Naive thymus-derived CD4-positive, alpha-beta T cell (primary cell): ENCODE measurements around the gene NBL1. TPM values are rescaled to one million over a fixed set of nuclear protein-coding genes. Genes with fewer than 3 reads are reported as not detected.
A peak's percentile ranks its signal among the peaks of the same experiment; 100 is the strongest.

Experiments
- ATAC-seq: fragments of 150-1000 bp; cut with Tn5 transposase; 2 replicates; pipeline ENCODE4 v1.10.0; 2021; ENCODE audit warnings: mild to moderate bottlenecking, moderate library complexity
- CTCF ChIA-PET: fragments of 350-600 bp; sonication (Branson Sonifier 250); formaldehyde crosslinking; loops from one replicate; lab custom pipeline; 2021; ENCODE audit warnings: antibody characterized with exemption; lab: Charles Lee
- POLR2A ChIA-PET: fragments of 350-600 bp; sonication (Branson Sonifier 250); formaldehyde crosslinking; loops from one replicate; lab custom pipeline; 2021; ENCODE audit warnings: antibody characterized with exemption, inconsistent platforms; lab: Charles Lee
- DNase-seq, 9 donors: peaks; one replicate each; pipeline versions ENCODE4 v3.0.0 to v3.0.0-alpha.2; 2020 to 2022; ENCODE audit warnings: mixed read lengths in 1 of 9
- H3K27ac ChIP-seq: one replicate; pipeline ENCODE4 v1.7.0; 2013; ENCODE audit warnings: mild to moderate bottlenecking, low read depth, low read length, moderate library complexity
- H3K27me3 ChIP-seq, 2 donors: one replicate each; pipeline ENCODE4 v1.7.0; 2013; ENCODE audit warnings: low read length in 2 of 2, mild to moderate bottlenecking in 2 of 2, moderate library complexity in 2 of 2; ENCODE audit not compliant: control insufficient read depth in 2 of 2, insufficient read depth in 2 of 2
- H3K36me3 ChIP-seq, 3 experiments: 1 replicate in 2 of 3; 2 replicates in 1 of 3; pipeline ENCODE4 v1.7.0; 2013; ENCODE audit warnings: low read length in 3 of 3, mild to moderate bottlenecking in 3 of 3, moderate library complexity in 1 of 3; ENCODE audit not compliant: insufficient read depth in 3 of 3, control insufficient read depth in 2 of 3
- H3K4me1 ChIP-seq, 2 donors: one replicate each; pipeline ENCODE4 v1.7.0; 2013; ENCODE audit warnings: low read length in 2 of 2, mild to moderate bottlenecking in 2 of 2, moderate library complexity in 1 of 2; ENCODE audit not compliant: control insufficient read depth in 2 of 2, insufficient read depth in 2 of 2
- H3K4me3 ChIP-seq: 2 replicates; pipeline ENCODE4 v1.7.0; 2013; ENCODE audit warnings: mild to moderate bottlenecking, low read length
- H3K9me3 ChIP-seq, 3 experiments: 1 replicate in 2 of 3; 2 replicates in 1 of 3; pipeline ENCODE4 v1.7.0; 2013; ENCODE audit warnings: low read length in 3 of 3; ENCODE audit not compliant: control insufficient read depth in 2 of 3
- H3K27ac Mint-ChIP-seq, 9 donors: one replicate each; pipeline ENCODE4 v1.8.0; 2020 to 2022; ENCODE audit warnings: mixed read lengths in 9 of 9, mild to moderate bottlenecking in 8 of 9, moderate library complexity in 5 of 9, inconsistent platforms in 2 of 9
- H3K27me3 Mint-ChIP-seq, 5 donors: one replicate each; pipeline ENCODE4 v1.8.0; 2021 to 2022; ENCODE audit warnings: mixed read lengths in 5 of 5, mild to moderate bottlenecking in 1 of 5
- H3K36me3 Mint-ChIP-seq, 5 donors: one replicate each; pipeline ENCODE4 v1.8.0; 2020 to 2022; ENCODE audit warnings: mixed read lengths in 5 of 5, mild to moderate bottlenecking in 3 of 5, inconsistent platforms in 1 of 5
- H3K4me1 Mint-ChIP-seq, 7 donors: one replicate each; pipeline ENCODE4 v1.8.0; 2020 to 2022; ENCODE audit warnings: mixed read lengths in 7 of 7, mild to moderate bottlenecking in 3 of 7, inconsistent platforms in 1 of 7
- H3K4me3 Mint-ChIP-seq, 10 donors: one replicate each; pipeline ENCODE4 v1.8.0; 2020 to 2022; ENCODE audit warnings: mild to moderate bottlenecking in 10 of 10, mixed read lengths in 10 of 10, moderate library complexity in 6 of 10, inconsistent platforms in 2 of 10
- H3K9me3 Mint-ChIP-seq, 11 donors: one replicate each; pipeline ENCODE4 v1.8.0; 2020 to 2022; ENCODE audit warnings: mixed read lengths in 11 of 11, mild to moderate bottlenecking in 4 of 11, inconsistent platforms in 1 of 11, moderate library complexity in 1 of 11
- intact Hi-C, 2 donors: fragments of 100-400 bp; cut with micrococcal nuclease; formaldehyde crosslinking; loops; one replicate each; pipeline ENCODE4 v1.15.1; 2023
- polyA plus RNA-seq, 2 donors: library from polyadenylated mRNA; unstranded; fragments of 300-500 nt; fragmentation: Illumina TruSeq; gene quantifications; one replicate each; pipeline ENCODE4 v1.2.3, GENCODE V29; 2021
- total RNA-seq, 6 experiments: library from RNA in 5 of 6; stranded (reverse) in 5 of 6; gene quantifications; 1 replicate in 5 of 6; 2 replicates in 1 of 6; pipeline ENCODE4 v1.2.3 and lab custom pipeline; 2021 to 2026

NBL1 gene
- total and polyA plus RNA-seq, 7 experiments from 2014 or later: 2.5 to 36.1 (median 22.6) TPM

DNA sequence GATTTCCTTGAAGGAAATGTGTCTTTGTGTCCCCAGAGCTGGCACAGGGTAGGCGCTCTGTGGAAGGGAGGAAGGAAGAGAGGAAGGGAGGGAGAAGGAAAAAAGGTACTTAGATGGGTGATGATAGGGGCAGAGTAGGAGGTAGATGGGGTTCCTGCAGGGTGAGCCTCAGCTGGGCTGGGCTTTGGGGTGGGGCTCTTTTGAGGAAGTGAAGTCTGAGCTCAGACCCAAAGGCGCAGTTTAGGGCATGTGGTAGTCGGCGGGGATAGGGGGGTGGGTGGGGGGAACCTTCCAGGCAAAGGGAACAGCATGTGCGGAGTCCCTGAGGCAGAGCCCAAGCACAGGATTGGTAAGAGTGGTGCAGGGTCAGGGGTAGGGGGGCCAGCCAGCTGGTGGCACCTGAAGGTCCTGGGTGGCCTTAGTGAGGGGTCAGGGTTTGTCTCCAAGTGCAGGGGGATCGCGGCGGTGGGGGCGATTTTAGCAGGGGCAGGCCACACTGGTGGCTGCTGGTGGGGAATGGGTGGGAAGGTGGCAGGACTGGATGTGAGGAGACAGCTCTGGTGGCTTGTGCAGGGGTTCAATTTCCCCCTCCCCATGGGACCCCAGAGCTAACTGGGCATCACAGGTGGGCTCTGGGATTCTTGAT is 12.1 kb downstream of the NBL1 start:
- ChIA-PET CTCF (interaction anchor here (0.6 to 0.8 kb wide), 2 partner anchors 279 to 483 kb away, joined by 3 read pairs; no protein-coding TSS in a partner anchor), POLR2A (interaction anchor here (0.8 kb wide), 1 partner anchor 250 kb away, joined by 3 read pairs; no protein-coding TSS in a partner anchor)
- Mint-ChIP-seq H3K4me1 (peaks cover 4 to 20% (median 7%) of the 10 kb centered on the region in 7 donors), H3K27me3 (no peaks in the 10 kb centered on the region), H3K4me3 (no peak overlapping the region), H3K36me3 (peaks cover 0 to 5% (median 0%) of the 10 kb centered on the region in 5 donors), H3K27ac (no peak overlapping the region), H3K9me3 (no peaks in the 10 kb centered on the region)
- Histone ChIP-seq H3K27me3 (no peaks in the 10 kb centered on the region), H3K4me1 (peaks cover 0 to 3% of the 10 kb centered on the region in 2 donors), H3K9me3 (no peaks in the 10 kb centered on the region), H3K4me3 (no peak overlapping the region), H3K27ac (no peak overlapping the region), H3K36me3 (no peaks in the 10 kb centered on the region)
- ATAC-seq (no peak), DNase-seq (no peak)
- intact Hi-C loops: loop anchor here in 1 of 2 donors (10.0 kb wide), 1 partner anchor 471 kb away; no protein-coding TSS in a partner anchor

DNA sequence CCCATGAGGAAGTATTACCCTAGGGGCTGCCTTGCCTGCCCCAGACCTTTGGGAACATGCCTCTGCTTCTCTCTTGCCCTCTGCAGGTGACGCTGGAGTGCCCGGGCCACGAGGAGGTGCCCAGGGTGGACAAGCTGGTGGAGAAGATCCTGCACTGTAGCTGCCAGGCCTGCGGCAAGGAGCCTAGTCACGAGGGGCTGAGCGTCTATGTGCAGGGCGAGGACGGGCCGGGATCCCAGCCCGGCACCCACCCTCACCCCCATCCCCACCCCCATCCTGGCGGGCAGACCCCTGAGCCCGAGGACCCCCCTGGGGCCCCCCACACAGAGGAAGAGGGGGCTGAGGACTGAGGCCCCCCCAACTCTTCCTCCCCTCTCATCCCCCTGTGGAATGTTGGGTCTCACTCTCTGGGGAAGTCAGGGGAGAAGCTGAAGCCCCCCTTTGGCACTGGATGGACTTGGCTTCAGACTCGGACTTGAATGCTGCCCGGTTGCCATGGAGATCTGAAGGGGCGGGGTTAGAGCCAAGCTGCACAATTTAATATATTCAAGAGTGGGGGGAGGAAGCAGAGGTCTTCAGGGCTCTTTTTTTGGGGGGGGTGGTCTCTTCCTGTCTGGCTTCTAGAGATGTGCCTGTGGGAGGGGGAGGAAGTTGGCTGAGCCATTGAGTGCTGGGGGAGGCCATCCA is 12.8 kb downstream of the NBL1 start:
- intact Hi-C loops: loop anchor here in 1 of 2 donors (10.0 kb wide), 1 partner anchor 472 kb away; no protein-coding TSS in a partner anchor
- Mint-ChIP-seq H3K27ac (no peak overlapping the region), H3K4me1 (peaks cover 4 to 23% (median 10%) of the 10 kb centered on the region in 7 donors)

DNA sequence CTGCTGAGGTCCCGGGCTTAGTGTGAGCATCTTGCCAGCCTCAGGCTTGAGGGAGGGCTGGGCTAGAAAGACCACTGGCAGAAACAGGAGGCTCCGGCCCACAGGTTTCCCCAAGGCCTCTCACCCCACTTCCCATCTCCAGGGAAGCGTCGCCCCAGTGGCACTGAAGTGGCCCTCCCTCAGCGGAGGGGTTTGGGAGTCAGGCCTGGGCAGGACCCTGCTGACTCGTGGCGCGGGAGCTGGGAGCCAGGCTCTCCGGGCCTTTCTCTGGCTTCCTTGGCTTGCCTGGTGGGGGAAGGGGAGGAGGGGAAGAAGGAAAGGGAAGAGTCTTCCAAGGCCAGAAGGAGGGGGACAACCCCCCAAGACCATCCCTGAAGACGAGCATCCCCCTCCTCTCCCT is 13.4 kb downstream of the NBL1 start:
- no peak for ATAC-seq
- peaks cover 0 to 2% (median 0%) of the 10 kb centered on the region in 5 donors for H3K27me3 Mint-ChIP-seq
- peaks cover 0 to 5% (median 0%) of the 10 kb centered on the region in 5 donors for H3K36me3 Mint-ChIP-seq
- no peaks in the 10 kb centered on the region for H3K9me3 Mint-ChIP-seq
- no peak overlapping the region for H3K4me3 Mint-ChIP-seq
- H3K4me3 ChIP-seq: no peak overlapping the region
- H3K27me3 ChIP-seq: no peaks in the 10 kb centered on the region
- no peak overlapping the region for H3K27ac Mint-ChIP-seq
- no peaks in the 10 kb centered on the region for H3K9me3 ChIP-seq
- POLR2A ChIA-PET: no interaction called here
- no peak overlapping the region for H3K27ac ChIP-seq
- H3K4me1 Mint-ChIP-seq: peaks cover 4 to 23% (median 13%) of the 10 kb centered on the region in 7 donors
- intact Hi-C loops: loop anchor here in 1 of 2 donors (10.0 kb wide), 1 partner anchor 473 kb away; no protein-coding TSS in a partner anchor
- H3K36me3 ChIP-seq: no peaks in the 10 kb centered on the region
- H3K4me1 ChIP-seq: peaks cover 3 to 6% of the 10 kb centered on the region in 2 donors
- no peak for DNase-seq
- CTCF ChIA-PET: interaction anchor here (0.6 kb wide), 1 partner anchor 51 kb away, joined by 3 read pairs; no protein-coding TSS in a partner anchor

More for the DNA sequence above, 12.8 kb downstream of the NBL1 start:
- ATAC-seq (no peak), DNase-seq (no peak)
- ChIA-PET CTCF (interaction anchor here (0.6 to 0.8 kb wide), 2 partner anchors 280 to 484 kb away, joined by 3 read pairs; no protein-coding TSS in a partner anchor), POLR2A (interaction anchor here (0.8 kb wide), 1 partner anchor 250 kb away, joined by 3 read pairs; no protein-coding TSS in a partner anchor)
- Mint-ChIP-seq H3K9me3 (no peaks in the 10 kb centered on the region), H3K36me3 (peaks cover 0 to 5% (median 0%) of the 10 kb centered on the region in 5 donors), H3K27me3 (no peaks in the 10 kb centered on the region), H3K4me3 (no peak overlapping the region)
- H3K9me3 ChIP-seq: no peaks in the 10 kb centered on the region
- no peak overlapping the region for H3K27ac ChIP-seq
- no peaks in the 10 kb centered on the region for H3K27me3 ChIP-seq
- H3K4me3 ChIP-seq: no peak overlapping the region
- H3K4me1 ChIP-seq: peaks cover 3 to 4% of the 10 kb centered on the region in 2 donors
- H3K36me3 ChIP-seq: no peaks in the 10 kb centered on the region

DNA sequence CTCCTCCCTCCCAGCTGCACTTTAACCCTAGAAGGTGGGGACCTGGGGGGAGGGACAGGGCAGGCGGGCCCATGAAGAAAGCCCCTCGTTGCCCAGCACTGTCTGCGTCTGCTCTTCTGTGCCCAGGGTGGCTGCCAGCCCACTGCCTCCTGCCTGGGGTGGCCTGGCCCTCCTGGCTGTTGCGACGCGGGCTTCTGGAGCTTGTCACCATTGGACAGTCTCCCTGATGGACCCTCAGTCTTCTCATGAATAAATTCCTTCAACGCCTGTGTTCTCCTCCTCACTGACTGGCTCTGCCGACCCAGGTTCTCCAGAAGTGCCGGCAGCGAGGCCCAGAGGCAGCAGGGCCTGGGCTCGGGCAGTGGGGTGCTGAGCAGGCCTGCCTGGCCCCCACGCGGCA is 14.1 kb downstream of the NBL1 start:
- Histone ChIP-seq H3K27me3 (no peaks in the 10 kb centered on the region), H3K4me1 (peaks cover 3 to 6% of the 10 kb centered on the region in 2 donors), H3K9me3 (no peaks in the 10 kb centered on the region), H3K4me3 (no peak overlapping the region), H3K27ac (no peak overlapping the region), H3K36me3 (no peaks in the 10 kb centered on the region)
- Mint-ChIP-seq H3K4me1 (peaks cover 7 to 24% (median 17%) of the 10 kb centered on the region in 7 donors), H3K27ac (no peak overlapping the region), H3K4me3 (no peak overlapping the region), H3K9me3 (no peaks in the 10 kb centered on the region), H3K36me3 (peaks cover 0 to 5% (median 0%) of the 10 kb centered on the region in 5 donors), H3K27me3 (peaks cover 0 to 9% (median 3%) of the 10 kb centered on the region in 5 donors)
- no peak for ATAC-seq
- POLR2A ChIA-PET: no interaction called here
- no peak for DNase-seq
- CTCF ChIA-PET: interaction anchor here (0.6 kb wide), 1 partner anchor 50 kb away, joined by 3 read pairs; no protein-coding TSS in a partner anchor
- intact Hi-C loops: loop anchor here in 1 of 2 donors (10.0 kb wide), 1 partner anchor 473 kb away; no protein-coding TSS in a partner anchor

DNA sequence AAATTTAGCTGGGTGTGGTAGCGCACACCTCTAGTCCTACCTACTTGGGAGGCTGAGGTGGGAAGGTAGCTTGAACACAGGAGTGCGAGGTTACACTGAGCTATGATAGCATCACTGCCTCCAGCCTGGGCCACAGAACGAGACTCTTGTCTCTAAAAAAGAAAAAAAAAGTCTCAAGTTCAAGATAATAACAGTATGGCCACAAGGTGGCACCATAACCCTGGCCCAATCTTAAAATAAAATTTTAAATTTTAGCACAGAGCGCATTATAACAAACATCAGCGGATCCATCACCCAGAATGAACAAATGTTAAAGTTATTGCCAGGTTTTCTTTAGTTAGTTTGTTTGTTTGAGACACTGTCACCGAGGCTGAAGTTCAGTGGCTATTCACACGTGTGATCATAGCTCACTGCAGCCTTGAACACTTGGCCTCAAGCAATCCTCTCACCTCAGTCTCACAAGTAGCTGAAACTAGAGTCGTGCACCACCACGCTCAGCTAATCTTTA is 17.7 kb downstream of the NBL1 start:
- peaks cover 0 to 34% (median 28%) of the 10 kb centered on the region in 5 donors for H3K27me3 Mint-ChIP-seq

DNA sequence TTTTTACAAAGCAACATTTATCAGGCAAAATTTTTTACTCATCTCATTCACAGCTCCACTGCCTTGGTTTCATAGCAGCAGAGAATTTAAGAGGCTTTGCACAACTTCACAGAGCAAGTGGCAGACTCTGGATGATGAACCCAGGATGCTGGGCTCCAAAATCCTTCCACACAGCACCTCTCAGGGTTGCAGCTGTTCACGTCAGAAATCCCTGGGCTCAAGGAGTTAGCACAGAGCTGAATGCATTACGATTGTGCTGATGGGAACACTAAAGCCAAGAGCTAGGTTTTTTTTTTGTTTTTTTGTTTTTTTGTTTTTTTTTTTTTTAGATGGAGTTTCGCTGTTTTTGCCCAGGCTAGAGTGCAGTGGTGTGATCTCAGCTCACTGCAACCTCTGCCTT is 18.2 kb downstream of the NBL1 start:
- no peak for DNase-seq
- Histone ChIP-seq H3K4me1 (peaks cover 7 to 15% of the 10 kb centered on the region in 2 donors), H3K36me3 (no peaks in the 10 kb centered on the region), H3K27me3 (no peaks in the 10 kb centered on the region), H3K27ac (no peak overlapping the region), H3K4me3 (no peak overlapping the region), H3K9me3 (no peaks in the 10 kb centered on the region)
- no peaks in the 10 kb centered on the region for H3K9me3 Mint-ChIP-seq
- H3K27ac Mint-ChIP-seq: no peak overlapping the region
- CTCF ChIA-PET: interaction anchor here (0.7 to 3.5 kb wide), 22 partner anchors 9 to 490 kb away, joined by 3 to 101 read pairs (median 4); no protein-coding TSS in a partner anchor
- H3K4me3 Mint-ChIP-seq: peak overlapping the region in 2 of 10 donors; percentile 23 to 26
- intact Hi-C loops: loop anchor here (1.0 to 5.0 kb wide), 2 partner anchors 53 to 220 kb away; partner anchors contain the start of gene OTUD3 (in 1 of the 2)
- H3K27me3 Mint-ChIP-seq: peaks cover 0 to 39% (median 33%) of the 10 kb centered on the region in 5 donors
- peaks cover 15 to 42% (median 30%) of the 10 kb centered on the region in 7 donors for H3K4me1 Mint-ChIP-seq
- peaks cover 0 to 5% (median 0%) of the 10 kb centered on the region in 5 donors for H3K36me3 Mint-ChIP-seq
- no peak for ATAC-seq
- POLR2A ChIA-PET: interaction anchor here (1.1 kb wide), 1 partner anchor 25 kb away, joined by 3 read pairs; no protein-coding TSS in a partner anchor

More for the DNA sequence above, 17.7 kb downstream of the NBL1 start:
- no peaks in the 10 kb centered on the region for H3K9me3 Mint-ChIP-seq
- DNase-seq (peak in 6 of 9 donors; percentile 35 to 66 (median 52)), ATAC-seq (peak; percentile 63)
- peaks cover 7 to 15% of the 10 kb centered on the region in 2 donors for H3K4me1 ChIP-seq
- H3K4me3 Mint-ChIP-seq: peak overlapping the region in 2 of 10 donors; percentile 26 to 47
- H3K27ac Mint-ChIP-seq: no peak overlapping the region
- H3K4me1 Mint-ChIP-seq: peaks cover 12 to 37% (median 26%) of the 10 kb centered on the region in 7 donors
- intact Hi-C loops: loop anchor here (1.0 to 5.0 kb wide), 6 partner anchors 27 to 491 kb away; partner anchors contain the start of gene OTUD3 (in 1 of the 2)
- no peaks in the 10 kb centered on the region for H3K27me3 ChIP-seq
- no peak overlapping the region for H3K27ac ChIP-seq
- no peaks in the 10 kb centered on the region for H3K36me3 ChIP-seq
- POLR2A ChIA-PET: interaction anchor here (0.6 to 1.1 kb wide), 2 partner anchors 25 to 420 kb away, joined by 3 to 4 read pairs; no protein-coding TSS in a partner anchor
- CTCF ChIA-PET: interaction anchor here (0.5 to 3.5 kb wide), 24 partner anchors 8 to 490 kb away, joined by 3 to 101 read pairs (median 4); no protein-coding TSS in a partner anchor
- H3K9me3 ChIP-seq: no peaks in the 10 kb centered on the region
- H3K4me3 ChIP-seq: no peak overlapping the region
- H3K36me3 Mint-ChIP-seq: peaks cover 0 to 5% (median 0%) of the 10 kb centered on the region in 5 donors
